NCI-H748 (cell line): ENCODE data around the gene CCL1.
"Not testable (repeated sequence)": the region's sequence is repeated elsewhere in the genome, so short reads cannot be mapped to it uniquely, and the experiment has no call there.

Source experiments
- DNase-seq: peaks from one replicate; lab custom pipeline; 2025; ENCODE audit not compliant: unreplicated experiment; lab: John Stamatoyannopoulos, UW

The CCL1 gene

DNA sequence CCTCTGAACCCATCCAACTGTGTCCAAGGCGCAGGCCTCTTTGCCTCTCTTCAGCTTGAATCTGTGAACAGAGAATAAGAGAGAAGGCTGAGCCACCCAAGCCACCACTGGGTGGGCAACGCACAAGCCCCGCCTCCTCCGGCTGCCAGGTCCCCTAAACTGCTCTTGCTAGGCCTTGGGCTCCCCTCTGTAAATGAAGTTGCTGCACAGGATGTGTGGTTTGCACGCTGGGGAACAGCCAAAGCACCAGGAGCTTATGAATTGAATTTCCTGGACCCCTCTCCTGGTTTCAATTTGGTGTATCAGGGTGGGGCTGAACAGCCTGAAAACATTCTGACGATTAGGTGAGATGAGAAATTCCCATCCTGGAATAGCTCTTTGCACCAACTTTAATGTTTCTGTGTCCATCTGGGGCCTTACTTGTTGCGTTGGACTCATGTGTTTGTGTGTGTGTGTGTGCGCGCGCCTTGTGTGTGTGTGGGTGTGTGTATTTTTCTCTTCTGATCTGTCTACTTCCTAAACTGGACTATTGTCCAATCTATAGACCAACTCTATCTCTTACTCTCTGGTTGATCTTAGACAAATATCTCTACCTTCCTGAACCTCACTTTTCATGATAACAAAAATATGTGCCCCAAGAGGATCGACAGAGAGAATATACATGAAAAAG lies 2.3 kb downstream of the CCL1 start:
- no peak for DNase-seq

DNA sequence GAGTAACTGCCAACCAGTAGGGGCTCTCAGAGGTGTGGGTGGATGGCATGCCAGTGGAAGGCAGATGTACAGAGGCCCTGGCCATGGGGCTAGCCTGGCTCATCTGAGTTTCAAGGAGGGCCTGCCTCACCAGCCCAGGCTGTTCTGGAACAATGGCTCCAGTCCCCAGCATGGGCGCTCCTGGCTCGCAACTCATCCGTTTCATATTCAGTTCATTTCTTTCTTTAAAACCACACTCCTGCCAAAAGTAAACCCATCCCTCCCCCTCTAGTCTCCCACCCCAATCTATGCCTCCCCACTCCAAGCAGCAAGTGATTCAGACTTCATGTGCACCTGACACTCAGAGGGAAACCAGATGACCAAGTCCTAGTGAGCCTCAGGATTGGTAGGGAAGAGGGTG lies 4.4 kb downstream of the CCL1 start:
- no peak for DNase-seq

- no peak for DNase-seq
Measured at GRCh38 chr17:34357398-34357797, 5.6 kb downstream of the CCL1 start.

- DNase-seq = no peak
Measured at GRCh38 chr17:34356194-34356593, 6.8 kb downstream of the CCL1 start, which contains the start of gene CCL13. Gene CCL13, plus strand, starts transcription at chr17:34356480. Its CDS starts 47 bp downstream, at chr17:34356527.

- DNase-seq = no peak
Measured at GRCh38 chr17:34354637-34355036, 8.4 kb downstream of the CCL1 start.

DNA sequence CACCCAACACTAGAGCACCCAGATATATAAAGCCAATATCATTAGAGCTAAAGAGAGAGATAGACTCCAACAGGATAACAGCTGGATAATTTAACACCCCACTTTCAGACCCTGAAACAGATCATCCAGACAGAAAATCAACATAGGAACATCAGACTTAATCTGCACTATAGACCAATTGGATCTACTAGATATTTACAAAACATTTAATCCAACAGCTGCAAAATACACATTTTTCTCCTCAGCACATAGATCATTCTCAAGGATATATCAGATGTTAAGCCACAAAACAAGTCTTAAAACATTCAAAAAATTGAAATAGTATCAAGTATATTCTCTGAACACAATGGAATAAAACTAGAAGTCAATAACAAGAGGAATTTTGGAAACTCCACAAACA lies 10.8 kb downstream of the CCL1 start:
- no peak for DNase-seq

DNA sequence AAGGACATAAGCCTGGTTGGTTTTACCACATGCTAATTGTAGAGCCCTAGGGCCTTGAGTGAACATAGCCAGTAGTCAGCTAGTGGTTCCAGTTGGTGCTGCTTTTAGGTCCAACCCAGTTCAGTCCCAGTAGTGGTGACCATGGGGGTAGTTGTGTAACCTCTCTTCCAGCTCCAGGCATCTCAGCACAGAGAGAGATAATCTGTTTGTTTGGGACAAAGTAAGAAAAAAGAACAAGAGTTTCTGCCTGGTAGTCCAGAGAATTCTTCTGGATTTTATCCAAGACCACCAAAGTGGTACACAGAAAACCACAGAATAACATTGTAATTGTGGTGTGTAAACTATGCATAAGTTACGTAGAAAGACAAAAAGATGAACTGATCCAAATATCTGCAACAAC lies 11.9 kb downstream of the CCL1 start:
- DNase-seq = no peak

GRCh38 chr17:34349751-34350150 lies 13.3 kb downstream of the CCL1 start:
- no peak for DNase-seq

GRCh38 chr17:34347063-34347462 lies 16.0 kb downstream of the CCL1 start:
- no peak for DNase-seq

DNA sequence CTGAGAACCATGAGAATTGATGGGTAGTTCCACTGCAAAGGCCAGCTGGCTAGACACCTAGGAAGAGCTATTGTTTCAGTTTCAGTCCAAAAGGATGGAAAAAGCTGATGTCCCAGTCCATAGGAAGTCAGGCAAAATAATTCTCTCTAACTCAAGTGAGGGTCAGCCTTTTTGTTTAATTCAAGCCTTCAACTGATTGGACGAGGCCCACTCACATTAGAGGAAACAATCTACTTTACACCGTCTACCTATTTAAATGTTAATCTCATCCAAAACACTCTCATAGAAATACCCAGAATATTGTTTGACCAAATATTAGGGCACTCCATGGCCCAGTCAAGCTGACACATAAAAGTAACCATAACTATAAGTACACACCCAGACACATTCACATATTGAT lies 21.1 kb downstream of the CCL1 start:
- no peak for DNase-seq

GRCh38 chr17:34339138-34339770 lies 23.8 kb downstream of the CCL1 start:
- DNase-seq = no peak

GRCh38 chr17:34337701-34338100 lies 25.3 kb downstream of the CCL1 start:
- no peak for DNase-seq

DNA sequence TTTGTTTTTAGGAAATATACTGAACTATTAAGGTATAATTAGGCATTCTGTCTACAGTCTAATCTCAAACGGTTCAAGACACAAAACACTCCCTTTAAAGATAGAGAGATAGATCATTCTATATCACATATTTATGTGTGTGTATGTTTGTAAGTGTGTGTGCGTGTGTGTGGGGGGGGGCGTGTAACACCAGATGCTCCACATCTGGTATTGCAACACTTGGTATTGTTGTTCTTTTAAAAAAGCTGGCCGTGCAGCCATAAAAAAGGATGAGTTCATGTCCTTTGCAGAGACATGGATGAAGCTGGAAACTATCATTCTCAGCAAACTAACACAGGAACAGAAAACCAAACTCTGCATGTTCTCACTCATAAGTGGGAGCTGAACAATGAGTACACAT lies 35.5 kb downstream of the CCL1 start:
- not testable (repeated sequence) for DNase-seq

DNA sequence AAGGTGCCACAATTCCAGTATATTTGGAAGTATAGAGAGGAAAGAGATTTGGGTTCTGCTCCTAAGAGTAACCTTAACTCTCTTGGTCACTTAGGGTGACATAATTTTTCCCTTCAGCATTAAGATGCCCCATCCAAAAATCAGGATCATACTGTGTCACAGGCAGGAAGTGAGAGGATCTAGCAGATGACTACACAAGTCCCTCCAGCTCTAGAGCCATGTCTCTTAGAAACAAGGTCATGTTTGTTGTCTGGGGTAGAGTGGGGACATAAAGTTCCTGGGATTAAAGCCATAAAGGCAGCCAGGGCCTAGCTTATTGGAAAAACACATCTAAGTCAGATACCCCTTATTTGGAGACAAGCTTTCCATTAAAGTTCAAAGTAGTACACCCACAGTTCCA lies 41.1 kb downstream of the CCL1 start:
- no peak for DNase-seq

GRCh38 chr17:34319039-34319483 lies 44.0 kb downstream of the CCL1 start, which contains the start of gene CCL8:
Gene CCL8, plus strand, starts transcription at chr17:34319435. Its CDS starts 67 bp downstream, at chr17:34319502.
- no peak for DNase-seq

GRCh38 chr17:34318474-34318873 lies 44.6 kb downstream of the CCL1 start:
- DNase-seq = peak; percentile 16

DNA sequence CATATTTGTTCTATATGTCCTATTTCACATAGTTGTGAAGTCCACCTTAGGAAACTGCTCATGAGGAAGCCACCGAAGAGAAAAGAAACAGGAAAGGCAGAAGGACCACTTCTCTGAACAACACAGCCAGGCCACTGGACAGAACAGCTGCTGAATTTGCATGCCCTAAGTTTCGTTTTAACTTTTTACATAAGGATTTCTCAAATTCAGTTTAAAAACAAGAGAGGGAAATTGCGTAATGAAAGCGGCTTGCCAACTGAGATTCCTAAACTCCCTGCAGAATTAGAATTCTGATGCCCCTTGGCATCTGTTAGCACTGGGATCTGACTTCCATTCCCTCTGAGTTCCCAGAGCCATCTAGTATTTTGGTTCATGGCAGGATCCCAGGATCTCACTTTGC lies 48.8 kb downstream of the CCL1 start:
- no peak for DNase-seq

- DNase-seq = no peak
Measured at GRCh38 chr17:34313164-34313563, 49.9 kb downstream of the CCL1 start.

GRCh38 chr17:34312080-34312479 lies 51.0 kb downstream of the CCL1 start:
- DNase-seq = no peak

GRCh38 chr17:34311291-34311690 lies 51.7 kb downstream of the CCL1 start:
- DNase-seq = no peak
